Retina (tissue), 1 donor: Measurements from ENCODE around the gene CLNK.

ENCODE experiments used
- DNase-seq: peaks from one replicate; pipeline ENCODE4 v3.0.0-alpha.2; 2016

Gene CLNK

DNA sequence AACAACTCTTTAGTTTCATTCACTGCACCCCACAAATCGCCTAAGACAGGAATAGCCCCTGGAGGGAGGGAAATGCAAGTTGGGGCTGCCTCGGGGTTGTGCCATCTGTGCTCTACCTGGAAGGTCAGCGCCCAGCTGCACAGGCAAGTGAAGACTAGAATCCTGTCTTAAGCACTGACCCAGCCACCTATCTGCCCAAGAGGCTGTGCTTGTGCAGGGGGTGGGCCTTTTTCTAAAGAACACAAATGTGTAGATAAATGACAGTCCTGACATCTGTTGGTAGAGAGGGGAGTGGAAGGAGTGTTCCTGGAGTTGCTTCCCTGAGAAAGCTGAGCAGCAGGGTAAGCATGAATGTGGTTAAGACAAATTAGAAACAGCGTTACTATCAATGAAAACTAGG lies 243.1 kb downstream of the CLNK start:
- DNase-seq: no peak

DNA sequence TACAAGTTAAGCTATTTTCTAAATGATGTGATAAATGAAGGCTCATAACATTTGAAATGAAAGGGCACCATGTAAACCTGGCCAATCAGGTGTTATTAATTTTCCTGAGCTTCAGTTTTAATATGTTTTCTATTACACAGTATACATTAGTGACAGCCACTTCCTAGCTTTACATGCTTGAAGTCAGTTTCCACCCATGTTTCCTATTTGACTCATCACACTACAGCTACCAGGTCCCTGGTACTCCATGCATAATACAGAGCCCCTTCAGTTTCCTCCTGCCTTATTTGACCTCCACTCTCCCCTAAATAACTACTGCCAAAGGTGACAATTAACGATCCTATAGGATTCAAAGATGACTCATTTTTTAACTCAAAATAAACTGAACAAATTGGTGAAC lies 245.6 kb downstream of the CLNK start:
- no peak for DNase-seq

DNA sequence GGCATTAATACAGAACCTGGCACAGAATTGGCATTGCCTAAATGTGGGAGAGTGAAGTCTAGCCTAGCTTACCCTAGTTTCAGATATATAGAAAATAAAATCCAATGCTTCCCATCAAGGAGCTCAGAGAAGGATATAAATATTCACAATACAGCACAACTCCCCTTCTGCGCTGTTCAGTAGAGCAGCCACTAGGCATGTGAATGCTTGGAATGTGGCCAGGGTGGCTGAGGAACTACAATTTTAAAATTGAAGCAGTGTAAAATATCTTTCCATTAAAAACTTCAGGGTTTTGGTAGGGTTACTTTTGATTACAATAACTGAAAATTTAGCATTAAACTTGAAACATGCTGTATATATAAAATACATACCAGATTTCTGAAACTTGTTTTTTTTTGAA lies 246.8 kb downstream of the CLNK start:
- no peak for DNase-seq
